Mesothelial cell of epicardium (in vitro differentiated cells): Measurements from ENCODE around the gene CPXM2. TPM values are rescaled to one million over a fixed set of nuclear protein-coding genes. Genes with fewer than 3 reads are reported as not detected.

Source experiments
- DNase-seq, 2 experiments: peaks; one replicate each; pipeline ENCODE4 v3.0.0; 2021; ENCODE audit warnings: low spot score in 2 of 2; ENCODE audit not compliant: unreplicated experiment in 2 of 2
- H3K27ac Mint-ChIP-seq: 2 replicates; pipeline ENCODE4 v1.8.0; 2021; ENCODE audit warnings: mixed read lengths
- H3K27me3 Mint-ChIP-seq: 2 replicates; pipeline ENCODE4 v1.8.0; 2021; ENCODE audit warnings: low read depth, mixed read lengths
- H3K36me3 Mint-ChIP-seq: 2 replicates; pipeline ENCODE4 v1.8.0; 2021; ENCODE audit warnings: mixed read lengths
- H3K4me1 Mint-ChIP-seq: 2 replicates; pipeline ENCODE4 v1.8.0; 2021; ENCODE audit warnings: mixed read lengths
- H3K4me3 Mint-ChIP-seq: 2 replicates; pipeline ENCODE4 v1.8.0; 2021; ENCODE audit warnings: mild to moderate bottlenecking, moderate library complexity, mixed read lengths
- H3K9me3 Mint-ChIP-seq: 2 replicates; pipeline ENCODE4 v1.8.0; 2021; ENCODE audit warnings: mixed read lengths
- total RNA-seq: library from RNA; stranded (reverse); gene quantifications from 3 replicates; pipeline ENCODE4 v1.2.1, GENCODE V29; 2021
- TF ChIP-seq, protein P1 (sequence below): fragments of 200-600 bp; sonication (generic); IDR thresholded peaks from one replicate; pipeline ENCODE4 v1.5.0; 2021; ENCODE audit warnings: antibody characterized with exemption; ENCODE audit not compliant: unreplicated experiment

The CPXM2 gene
- total RNA-seq, 1 donor from 2014 or later: 0.92 TPM

DNA sequence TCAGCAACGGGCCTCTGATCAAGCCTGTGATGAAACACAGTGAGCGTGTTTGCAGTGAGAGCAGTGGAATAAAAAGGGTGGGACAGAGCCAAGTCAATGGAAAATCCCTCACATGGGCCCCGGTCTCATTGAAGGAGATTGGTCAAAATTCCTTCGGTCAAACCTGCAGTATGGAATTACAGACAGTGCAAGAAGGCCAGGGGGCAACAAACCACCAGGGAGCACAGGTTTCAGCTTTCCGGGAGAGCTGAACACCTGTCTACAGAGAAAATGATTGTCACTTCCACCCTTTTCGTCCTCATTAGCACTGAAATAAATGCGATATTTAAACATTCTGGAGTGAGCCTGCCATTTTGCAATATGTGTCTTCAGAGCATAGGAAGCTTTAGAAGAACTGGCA lies 132.6 kb downstream of the CPXM2 start:
- Mint-ChIP-seq H3K27ac (no peak overlapping the region), H3K36me3 (no peaks in the 10 kb centered on the region), H3K4me1 (peaks cover 19% of the 10 kb centered on the region), H3K9me3 (no peaks in the 10 kb centered on the region), H3K27me3 (peaks cover 39% of the 10 kb centered on the region), H3K4me3 (no peak overlapping the region)
- no peak for DNase-seq
- TF ChIP-seq, protein P1, sequence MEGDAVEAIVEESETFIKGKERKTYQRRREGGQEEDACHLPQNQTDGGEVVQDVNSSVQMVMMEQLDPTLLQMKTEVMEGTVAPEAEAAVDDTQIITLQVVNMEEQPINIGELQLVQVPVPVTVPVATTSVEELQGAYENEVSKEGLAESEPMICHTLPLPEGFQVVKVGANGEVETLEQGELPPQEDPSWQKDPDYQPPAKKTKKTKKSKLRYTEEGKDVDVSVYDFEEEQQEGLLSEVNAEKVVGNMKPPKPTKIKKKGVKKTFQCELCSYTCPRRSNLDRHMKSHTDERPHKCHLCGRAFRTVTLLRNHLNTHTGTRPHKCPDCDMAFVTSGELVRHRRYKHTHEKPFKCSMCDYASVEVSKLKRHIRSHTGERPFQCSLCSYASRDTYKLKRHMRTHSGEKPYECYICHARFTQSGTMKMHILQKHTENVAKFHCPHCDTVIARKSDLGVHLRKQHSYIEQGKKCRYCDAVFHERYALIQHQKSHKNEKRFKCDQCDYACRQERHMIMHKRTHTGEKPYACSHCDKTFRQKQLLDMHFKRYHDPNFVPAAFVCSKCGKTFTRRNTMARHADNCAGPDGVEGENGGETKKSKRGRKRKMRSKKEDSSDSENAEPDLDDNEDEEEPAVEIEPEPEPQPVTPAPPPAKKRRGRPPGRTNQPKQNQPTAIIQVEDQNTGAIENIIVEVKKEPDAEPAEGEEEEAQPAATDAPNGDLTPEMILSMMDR: no peak

DNA sequence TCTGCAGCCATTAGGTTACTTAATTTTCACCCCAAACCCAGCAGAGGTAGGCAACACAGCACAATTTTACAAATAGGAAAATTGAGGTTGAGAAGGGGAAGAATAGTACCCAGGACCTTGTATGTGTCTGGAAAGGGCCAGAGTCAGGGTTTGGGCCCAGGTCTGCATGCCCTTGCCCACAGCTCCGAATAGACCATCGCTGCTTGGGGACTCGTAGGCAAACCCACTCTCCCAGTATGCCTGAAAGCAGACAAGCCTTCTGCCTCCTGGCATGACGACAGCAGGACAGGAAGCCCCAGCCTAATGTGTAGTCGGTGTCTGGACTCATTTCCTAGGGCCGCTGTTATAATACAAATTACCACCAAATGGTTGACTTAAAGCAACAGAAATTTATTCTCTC lies 133.8 kb downstream of the CPXM2 start:
- TF ChIP-seq, protein P1: no peak
- DNase-seq: no peak
- H3K36me3 Mint-ChIP-seq: no peaks in the 10 kb centered on the region
- H3K9me3 Mint-ChIP-seq: no peaks in the 10 kb centered on the region
- H3K27ac Mint-ChIP-seq: no peak overlapping the region
- H3K4me1 Mint-ChIP-seq: peaks cover 19% of the 10 kb centered on the region
- peaks cover 42% of the 10 kb centered on the region for H3K27me3 Mint-ChIP-seq
- no peak overlapping the region for H3K4me3 Mint-ChIP-seq

DNA sequence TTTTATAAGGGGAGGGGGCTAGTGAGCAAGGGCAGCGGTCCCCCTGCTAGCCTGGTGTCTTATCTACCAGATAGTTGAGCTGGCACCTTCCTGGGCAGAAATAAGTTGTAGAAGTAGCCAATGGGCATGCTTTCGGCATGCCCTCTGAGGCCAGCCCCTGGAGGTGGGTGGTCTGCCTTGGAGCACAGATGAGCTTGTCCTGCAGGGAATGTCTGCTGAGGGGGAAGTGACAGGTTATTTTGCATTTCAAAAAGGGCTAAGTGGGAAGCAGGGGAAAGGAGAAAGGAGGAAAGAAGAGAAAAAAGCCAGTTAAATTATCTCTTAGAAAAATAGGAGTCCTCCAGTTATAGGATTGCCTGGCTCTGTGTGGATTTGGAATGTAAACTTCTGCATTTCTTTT lies 136.5 kb downstream of the CPXM2 start:
- Mint-ChIP-seq H3K4me3 (no peak overlapping the region), H3K9me3 (peaks cover 15% of the 10 kb centered on the region), H3K27me3 (peaks cover 28% of the 10 kb centered on the region), H3K36me3 (no peaks in the 10 kb centered on the region), H3K4me1 (peaks cover 13% of the 10 kb centered on the region), H3K27ac (no peak overlapping the region)
- no peak for DNase-seq
- TF ChIP-seq, protein P1: no peak

DNA sequence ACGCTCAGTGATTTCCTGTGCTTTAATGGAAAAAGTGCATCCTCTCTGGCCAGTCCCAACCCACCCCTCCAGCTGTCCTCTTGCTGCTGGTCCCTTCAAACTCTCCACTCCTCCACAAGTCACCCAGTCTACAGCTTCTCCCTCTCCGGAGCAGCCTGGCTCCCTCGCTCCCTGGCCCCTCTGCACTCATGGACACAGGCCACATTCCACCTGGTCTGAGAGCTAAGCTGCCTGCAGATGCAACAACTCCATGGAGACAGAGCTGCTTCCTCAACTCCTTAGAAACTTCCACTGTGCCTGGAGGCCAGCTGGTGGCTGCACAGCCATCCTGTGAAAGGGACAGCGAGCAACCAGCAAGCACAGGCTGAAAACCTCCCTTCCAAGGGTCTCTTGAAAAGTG lies 137.5 kb downstream of the CPXM2 start:
- Mint-ChIP-seq H3K4me1 (peaks cover 4% of the 10 kb centered on the region), H3K36me3 (no peaks in the 10 kb centered on the region)
- DNase-seq: no peak

DNA sequence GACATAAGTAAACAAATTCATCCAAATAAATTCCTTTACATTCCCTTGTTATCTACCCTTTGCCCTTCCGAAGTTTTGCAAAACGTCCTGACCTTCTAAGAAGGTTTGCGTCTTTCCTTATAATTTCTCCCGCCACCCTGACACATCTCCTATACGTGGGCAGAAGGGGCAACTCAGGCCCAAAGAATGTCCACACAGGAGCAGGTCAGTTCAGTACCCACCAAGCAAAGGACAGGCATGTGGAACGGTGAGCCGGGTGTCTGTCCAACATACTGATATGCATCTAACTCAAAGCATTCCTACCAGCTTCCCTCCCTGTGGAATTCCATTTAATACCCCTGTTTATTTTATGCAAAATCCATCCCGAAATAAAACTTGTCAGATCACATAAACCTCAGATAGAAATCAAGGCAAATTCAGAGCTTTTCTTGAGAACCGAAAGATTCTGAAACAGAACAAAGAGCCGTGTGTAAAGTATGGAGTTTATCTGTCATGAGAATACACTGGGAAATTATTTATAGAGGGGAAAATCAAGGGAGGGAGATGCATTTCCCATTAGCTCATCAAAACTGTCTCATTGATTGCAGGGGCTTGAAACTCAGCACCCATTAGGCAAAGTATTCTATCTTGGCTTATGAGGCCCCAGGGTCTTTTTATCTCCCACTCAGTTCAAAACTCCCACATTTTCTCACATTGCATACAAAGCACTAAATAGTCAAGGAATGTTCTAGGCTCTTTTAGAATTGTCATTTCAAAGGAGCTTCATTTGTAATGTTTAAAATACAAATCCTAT lies 140.1 kb downstream of the CPXM2 start:
- H3K27me3 Mint-ChIP-seq: peaks cover 24% of the 10 kb centered on the region
- H3K36me3 Mint-ChIP-seq: no peaks in the 10 kb centered on the region
- H3K4me1 Mint-ChIP-seq: peaks cover 2% of the 10 kb centered on the region
- TF ChIP-seq, protein P1: no peak
- no peak for DNase-seq
- H3K9me3 Mint-ChIP-seq: peaks cover 15% of the 10 kb centered on the region
- H3K4me3 Mint-ChIP-seq: no peak overlapping the region
- H3K27ac Mint-ChIP-seq: no peak overlapping the region

More for the DNA sequence above, 137.5 kb downstream of the CPXM2 start:
- Mint-ChIP-seq H3K27me3 (peaks cover 28% of the 10 kb centered on the region), H3K4me3 (no peak overlapping the region), H3K27ac (no peak overlapping the region), H3K9me3 (peaks cover 15% of the 10 kb centered on the region)
- TF ChIP-seq, protein P1: no peak

DNA sequence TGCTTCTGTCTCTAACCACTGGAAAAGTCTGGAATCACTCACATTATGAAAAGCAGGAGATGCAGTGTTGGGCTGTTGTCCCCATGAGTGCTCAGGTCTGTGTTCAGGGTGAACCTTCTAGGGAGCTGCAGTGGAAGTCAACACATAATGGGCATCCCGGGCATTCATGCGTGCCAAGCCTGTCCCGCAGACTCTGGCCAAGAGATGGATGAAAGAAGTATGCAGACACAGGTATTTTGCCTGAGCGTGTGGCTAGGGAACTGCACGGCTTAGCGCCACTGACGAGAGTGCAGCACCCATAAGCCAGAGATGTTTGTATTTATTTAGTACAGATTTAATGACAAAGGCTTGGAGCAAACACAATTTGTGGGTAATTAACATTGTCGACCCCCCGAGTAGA lies 140.7 kb downstream of the CPXM2 start:
- peaks cover 15% of the 10 kb centered on the region for H3K9me3 Mint-ChIP-seq
- H3K4me1 Mint-ChIP-seq: peaks cover 2% of the 10 kb centered on the region
- DNase-seq: no peak
- H3K27me3 Mint-ChIP-seq: peaks cover 24% of the 10 kb centered on the region
- no peak overlapping the region for H3K4me3 Mint-ChIP-seq
- TF ChIP-seq, protein P1: no peak
- no peaks in the 10 kb centered on the region for H3K36me3 Mint-ChIP-seq
- no peak overlapping the region for H3K27ac Mint-ChIP-seq
